H1 (cell line): ENCODE results near the gene MIR17HG. TPM values are rescaled to one million over a fixed set of nuclear protein-coding genes. Genes with fewer than 3 reads are reported as not detected.
A peak's percentile ranks its signal among the peaks of the same experiment; 100 is the strongest.

Experiments used
- CTCF ChIA-PET: fragments of 300-600 bp; sonication (Branson Sonifier 250); formaldehyde crosslinking; loops from one replicate; lab custom pipeline; 2021; ENCODE audit not compliant: partially characterized antibody; lab: Charles Lee
- POLR2A ChIA-PET: fragments of 300-600 bp; sonication (Branson Sonifier 250); formaldehyde crosslinking; loops from one replicate; lab custom pipeline; 2021; ENCODE audit warnings: inconsistent platforms; ENCODE audit not compliant: partially characterized antibody; lab: Charles Lee
- DNase-seq, 2 experiments: peaks; one replicate each; pipeline versions ENCODE4 v3.0.0 to v3.0.0-alpha.2; 2010 to 2022; ENCODE audit warnings: low spot score in 2 of 2, low read depth in 1 of 2, mixed read lengths in 1 of 2
- FAIRE-seq: peaks from 2 replicates; lab custom pipeline; 2011; peaks lifted over from hg19 to GRCh38; lab: Jason Lieb, UNC
- H2AFZ ChIP-seq: 2 replicates; pipeline ENCODE4 v1.8.1; 2012; ENCODE audit warnings: low read length, inconsistent platforms
- H2AK5ac ChIP-seq: 2 replicates; pipeline ENCODE4 v1.6.1; 2013; ENCODE audit warnings: low read depth, low read length
- H2BK120ac ChIP-seq: replicated peaks from 2 replicates; pipeline ENCODE3; 2013; ENCODE audit warnings: low read depth, low read length, inconsistent platforms
- H2BK12ac ChIP-seq: 2 replicates; pipeline ENCODE4 v1.6.1; 2013; ENCODE audit warnings: low read depth, low read length
- H2BK15ac ChIP-seq: 2 replicates; pipeline ENCODE4 v1.6.1; 2013; ENCODE audit warnings: low read length
- H2BK20ac ChIP-seq: 2 replicates; pipeline ENCODE4 v1.6.1; 2013; ENCODE audit warnings: low read length
- H2BK5ac ChIP-seq: 2 replicates; pipeline ENCODE4 v1.6.1; 2013; ENCODE audit warnings: low read depth, low read length
- H3K14ac ChIP-seq: 2 replicates; pipeline ENCODE4 v1.6.1; 2013; ENCODE audit warnings: inconsistent platforms; ENCODE audit not compliant: insufficient read length
- H3K18ac ChIP-seq: 2 replicates; pipeline ENCODE4 v1.6.1; 2013; ENCODE audit warnings: low read length; ENCODE audit errors: extremely low read depth
- H3K23ac ChIP-seq: 2 replicates; pipeline ENCODE4 v1.6.1; 2013; ENCODE audit warnings: inconsistent platforms; ENCODE audit not compliant: insufficient read length
- H3K23me2 ChIP-seq: 2 replicates; pipeline ENCODE4 v1.6.1; 2013; ENCODE audit warnings: low read depth, low read length
- H3K27ac ChIP-seq: 2 replicates; pipeline ENCODE4 v1.6.1; 2011; ENCODE audit warnings: low read depth, low read length, inconsistent platforms
- H3K27me3 ChIP-seq, 4 experiments: replicated peaks in 1 of 4; 1 replicate in 1 of 4; 2 replicates in 3 of 4; pipeline versions ENCODE4 v1.6.1 to v1.8.1; 2011 to 2013; ENCODE audit warnings: low read length in 3 of 4, mild to moderate bottlenecking in 3 of 4, inconsistent platforms in 2 of 4, mixed read lengths in 2 of 4, moderate library complexity in 1 of 4; ENCODE audit not compliant: control insufficient read depth in 3 of 4, insufficient read depth in 3 of 4; ENCODE audit errors: extremely low read depth in 1 of 4
- H3K36me3 ChIP-seq, 4 experiments: 2 replicates each; pipeline versions ENCODE4 v1.6.1 to v1.8.1; 2011 to 2013; ENCODE audit warnings: mild to moderate bottlenecking in 4 of 4, low read length in 3 of 4, moderate library complexity in 2 of 4, control low read depth in 1 of 4, inconsistent platforms in 1 of 4; ENCODE audit not compliant: insufficient read depth in 4 of 4, control insufficient read depth in 2 of 4
- H3K4ac ChIP-seq: replicated peaks from 2 replicates; pipeline ENCODE3; 2013; ENCODE audit warnings: low read length, low read depth, mixed read lengths, inconsistent platforms; ENCODE audit not compliant: insufficient read length
- H3K4me1 ChIP-seq, 4 experiments: replicated peaks in 1 of 4; 1 replicate in 1 of 4; 2 replicates in 3 of 4; pipeline versions ENCODE4 v1.6.1 to v1.8.1; 2011 to 2013; ENCODE audit warnings: low read length in 3 of 4, inconsistent platforms in 2 of 4, mixed read lengths in 1 of 4; ENCODE audit not compliant: insufficient read depth in 4 of 4, control insufficient read depth in 3 of 4
- H3K4me2 ChIP-seq, 2 experiments: 2 replicates each; pipeline versions ENCODE4 v1.6.1 to v1.8.1; 2011 to 2013; ENCODE audit warnings: low read depth in 2 of 2, low read length in 2 of 2, control low read depth in 1 of 2, inconsistent platforms in 1 of 2, mild to moderate bottlenecking in 1 of 2; ENCODE audit not compliant: insufficient read depth in 1 of 2
- H3K4me3 ChIP-seq, 4 experiments: fragments of 200-600, 300-600 bp in 1 of 4; sonication (generic), shearing (Covaris generic), sonication (Bioruptor Twin) in 1 of 4; 2 replicates each; pipeline versions ENCODE4 v1.5.1 to v1.8.1; 2011 to 2016; ENCODE audit warnings: low read length in 4 of 4, low read depth in 3 of 4, control low read depth in 2 of 4, inconsistent platforms in 2 of 4, mild to moderate bottlenecking in 2 of 4, mixed read lengths in 1 of 4, moderate library complexity in 1 of 4; ENCODE audit not compliant: insufficient read depth in 2 of 4; ENCODE audit errors: extremely low read depth in 1 of 4
- H3K56ac ChIP-seq: replicated peaks from 2 replicates; pipeline ENCODE3; 2013; ENCODE audit warnings: low read depth, mild to moderate bottlenecking, mixed read lengths, low read length, inconsistent platforms; ENCODE audit not compliant: insufficient read length
- H3K79me1 ChIP-seq: 2 replicates; pipeline ENCODE4 v1.6.1; 2013; ENCODE audit warnings: low read depth, low read length, control low read depth
- H3K79me2 ChIP-seq, 2 experiments: 2 replicates each; pipeline versions ENCODE4 v1.6.1 to v1.8.1; 2012 to 2013; ENCODE audit warnings: low read length in 2 of 2, mild to moderate bottlenecking in 2 of 2, inconsistent platforms in 1 of 2; ENCODE audit not compliant: insufficient read depth in 2 of 2, control insufficient read depth in 1 of 2
- H3K9ac ChIP-seq, 4 experiments: replicated peaks in 1 of 4; 1 replicate in 1 of 4; 2 replicates in 3 of 4; pipeline versions ENCODE4 v1.6.1 to v1.8.1; 2011 to 2013; ENCODE audit warnings: low read depth in 3 of 4, low read length in 3 of 4, control low read depth in 2 of 4, mild to moderate bottlenecking in 2 of 4, moderate library complexity in 2 of 4, inconsistent platforms in 1 of 4; ENCODE audit errors: extremely low read depth in 1 of 4
- H3K9me3 ChIP-seq, 2 experiments: 2 replicates each; pipeline versions ENCODE4 v1.6.1 to v1.8.1; 2012 to 2013; ENCODE audit warnings: mild to moderate bottlenecking in 2 of 2, moderate library complexity in 2 of 2, control low read depth in 1 of 2, inconsistent platforms in 1 of 2, low read depth in 1 of 2, low read length in 1 of 2, mixed read lengths in 1 of 2; ENCODE audit not compliant: insufficient read depth in 2 of 2
- H4K20me1 ChIP-seq, 2 experiments: replicated peaks in 1 of 2; 2 replicates each; pipeline versions ENCODE3 to v1.8.1; 2011 to 2013; ENCODE audit warnings: inconsistent platforms in 2 of 2, low read length in 2 of 2, mild to moderate bottlenecking in 1 of 2; ENCODE audit not compliant: insufficient read depth in 2 of 2, control insufficient read depth in 1 of 2
- H4K5ac ChIP-seq: 2 replicates; pipeline ENCODE4 v1.6.1; 2013; ENCODE audit warnings: low read length, low read depth, mixed read lengths, inconsistent platforms; ENCODE audit not compliant: insufficient read length
- H4K8ac ChIP-seq: 2 replicates; pipeline ENCODE4 v1.8.0; 2013; ENCODE audit warnings: mild to moderate bottlenecking, moderate library complexity, low read length, inconsistent platforms; ENCODE audit not compliant: insufficient read depth; ENCODE audit errors: extremely low read depth
- H4K91ac ChIP-seq: replicated peaks from 2 replicates; pipeline ENCODE3; 2013; ENCODE audit warnings: low read length, mixed read lengths, inconsistent platforms; ENCODE audit not compliant: insufficient read length
- CTCF ChIP-seq, 3 experiments: IDR thresholded peaks; 1 replicate in 2 of 3; 2 replicates in 1 of 3; pipeline versions ENCODE4 v1.5.1 to v1.6.1; 2011; ENCODE audit warnings: low read length in 3 of 3, mild to moderate bottlenecking in 3 of 3, inconsistent platforms in 2 of 3, low read depth in 1 of 3, moderate library complexity in 1 of 3; ENCODE audit not compliant: insufficient read depth in 1 of 3; ENCODE audit errors: control extremely low read depth in 1 of 3
- PHF8 ChIP-seq: fragments of 200-600 bp; sonication (generic); conservative IDR thresholded peaks from 2 replicates; pipeline ENCODE4 v1.7.1; 2012; ENCODE audit warnings: low read depth, mild to moderate bottlenecking, inconsistent platforms, low read length, moderate library complexity
- USF2 ChIP-seq: IDR thresholded peaks from 2 replicates; pipeline ENCODE4 v1.6.1; 2011; ENCODE audit warnings: low read length, improper control_type of control experiment
- WGBS, 2 experiments: shearing (Covaris generic) in 1 of 2; methylation state at CpG; one replicate each; pipeline versions ENCODE4 v1.1.6 to v1.1.7; 2013 to 2015; ENCODE audit warnings: low lambda C conversion rate in 2 of 2, mixed read lengths in 2 of 2, inconsistent platforms in 1 of 2, low coverage in 1 of 2, missing lambda C conversion rate in 1 of 2; ENCODE audit not compliant: insufficient replicate concordance in 2 of 2, insufficient coverage in 1 of 2, insufficient read length in 1 of 2; ENCODE audit errors: extremely low coverage in 1 of 2, missing lambda C conversion rate in 1 of 2; 5-methylcytosine and 5-hydroxymethylcytosine counted together
- polyA plus RNA-seq, 7 experiments: library from polyadenylated mRNA; depleted of rRNA in 3 of 7; stranded (reverse) in 5 of 7; unstranded in 2 of 7; fragments of >200 nt in 5 of 7; fragments of 200-250 nt in 2 of 7; gene quantifications; 1 replicate in 5 of 7; 2 replicates in 1 of 7; 4 replicates in 1 of 7; pipeline versions ENCODE4 v1.2.1 to v1.2.3, GENCODE V29; 2011 to 2013; ENCODE audit warnings: missing spikeins in 2 of 7, mixed read lengths in 2 of 7
- total RNA-seq: library from RNA; stranded (reverse); fragmentation: NEBNext Ultra II Directional; extraction: Animal tissue kit (Norgen Biotek cat#: 25700); gene quantifications from 2 replicates; pipeline ENCODE4 v1.2.1, GENCODE V29; 2021

MIR17HG gene
- total and polyA plus RNA-seq, 2 of the 8 experiments (the other 6 are each of a cell fraction or from before 2014, with no cell fraction given): 11.5 to 36.9 TPM

GRCh38 chr13:91318886-91319285, 28.6 kb upstream of the MIR17HG start:
- Histone ChIP-seq H2AK5ac (no peak overlapping the region), H3K27ac (no peak overlapping the region), H2BK5ac (no peak overlapping the region), H3K9ac (no peak overlapping the region), H2BK120ac (no peak overlapping the region), H3K18ac (no peak overlapping the region), H2BK15ac (no peak overlapping the region), H3K9me3 (no peaks in the 10 kb centered on the region), H3K79me1 (no peaks in the 10 kb centered on the region), H3K56ac (no peak overlapping the region), H2BK20ac (no peak overlapping the region), H3K4me3 (no peak overlapping the region), H3K23ac (no peak overlapping the region), H3K27me3 (no peaks in the 10 kb centered on the region), H4K91ac (no peak overlapping the region), H3K79me2 (no peaks in the 10 kb centered on the region), H3K36me3 (no peaks in the 10 kb centered on the region), H4K5ac (no peak overlapping the region), H3K4me1 (peaks cover 0 to 2% (median 0%) of the 10 kb centered on the region in 4 experiments; a peak in 1 of 7 replicates)
- FAIRE-seq (no peak), DNase-seq (no peak)
- CTCF ChIA-PET: interaction anchor here (0.8 kb wide), 1 partner anchor 11 kb away, joined by 3 read pairs; no protein-coding TSS in a partner anchor
- POLR2A ChIA-PET: interaction anchor here (2.8 kb wide), 1 partner anchor 28 kb away, joined by 10 read pairs; the partner anchor contains the start of gene MIR17HG
- 80% methylated on average over 6 of the region's 6 CpGs; no CpG with 5 or more reads in 1 of the 2 experiments for WGBS, 2 experiments
- TF ChIP-seq PHF8 (no peak), CTCF (IDR thresholded peaks at IDR 0.05; ENCODE audit: control extremely low read depth in 1 of 3, insufficient read depth in 1 of 3, low read depth in 1 of 3, low read length in 3 of 3) (no peak), USF2 (no peak)
- TF ChIP-seq, all 59 proteins: peak for 0
- Histone ChIP-seq H2BK12ac (no peak overlapping the region), H2AFZ (peak overlapping the region; percentile 94), H3K4ac (no peak overlapping the region), H4K8ac (no peak overlapping the region), H3K14ac (no peak overlapping the region), H3K23me2 (no peaks in the 10 kb centered on the region), H3K4me2 (no peak overlapping the region), H4K20me1 (no peaks in the 10 kb centered on the region)
